ENCODE results near the gene HOPX. TPM values are rescaled to one million over a fixed set of nuclear protein-coding genes. Genes with fewer than 3 reads are reported as not detected.

Gene HOPX
- total and polyA plus RNA-seq, 2 of the 8 experiments (the other 6 are each of a cell fraction or from before 2014, with no cell fraction given) = not detected

- TF ChIP-seq CHD7 (IDR thresholded peaks at IDR 0.05; ENCODE audit: insufficient replicate concordance, low read length) = no peak
- TF ChIP-seq PHF8 (conservative IDR thresholded peaks at IDR 0.05; ENCODE audit: low read depth, low read length) = no peak
- no peak for TF ChIP-seq JUND (IDR thresholded peaks at IDR 0.05; ENCODE audit: low read length)
- TF ChIP-seq ZNF274 (IDR thresholded peaks at IDR 0.05; ENCODE audit: borderline replicate concordance, extremely low read depth, low read length) = no peak
- no peak for TF ChIP-seq CBX5 (IDR thresholded peaks at IDR 0.05; ENCODE audit: low read depth, low read length)
- TF ChIP-seq YY1 (IDR thresholded peaks at IDR 0.05; ENCODE audit: low read depth, low read length) = no peak
- no peak for TF ChIP-seq SIRT6 (IDR thresholded peaks at IDR 0.05; ENCODE audit: low read length)
- no peak for TF ChIP-seq SAP30 (IDR thresholded peaks at IDR 0.05; ENCODE audit: insufficient read depth, insufficient replicate concordance, low read length)
- no peak for TF ChIP-seq SRF (IDR thresholded peaks at IDR 0.05; ENCODE audit: low read depth, low read length)
Measured at GRCh38 chr4:56618734-56619133, 62.4 kb downstream of the HOPX start (continued).

Data from H1 (cell line).